SJSA1 (cell line): ENCODE results near the gene PSMD6. TPM values are rescaled to one million over a fixed set of nuclear protein-coding genes. Genes with fewer than 3 reads are reported as not detected.
A peak's percentile ranks its signal among the peaks of the same experiment; 100 is the strongest.

Experiments used
- DNase-seq, 2 experiments: peaks; one replicate each; pipeline ENCODE4 v3.0.0-alpha.2; 2015 to 2020; ENCODE audit warnings: low spot score in 2 of 2, low read depth in 1 of 2
- H3K27ac ChIP-seq: fragments of 250-450 bp; sonication (Bioruptor Pico); 2 replicates; pipeline ENCODE4 v1.5.1; 2020; ENCODE audit warnings: mild to moderate bottlenecking, moderate library complexity
- H3K27me3 ChIP-seq: fragments of 250-450 bp; sonication (Bioruptor Pico); replicated peaks from 2 replicates; pipeline ENCODE4 v1.5.1; 2020; ENCODE audit warnings: mild to moderate bottlenecking, moderate library complexity
- H3K36me3 ChIP-seq: fragments of 250-450 bp; sonication (Bioruptor Pico); 2 replicates; pipeline ENCODE4 v1.5.1; 2020; ENCODE audit warnings: mild to moderate bottlenecking
- H3K4me1 ChIP-seq: fragments of 250-450 bp; sonication (Bioruptor Pico); replicated peaks from 2 replicates; pipeline ENCODE4 v1.6.1; 2021; ENCODE audit warnings: mild to moderate bottlenecking
- H3K4me3 ChIP-seq: fragments of 250-450 bp; sonication (Bioruptor Pico); 2 replicates; pipeline ENCODE4 v1.5.1; 2020; ENCODE audit warnings: mild to moderate bottlenecking
- H3K9me3 ChIP-seq: fragments of 250-450 bp; sonication (Bioruptor Pico); replicated peaks from 2 replicates; pipeline ENCODE4 v1.5.1; 2020; ENCODE audit warnings: mild to moderate bottlenecking
- total RNA-seq: library from RNA; depleted of rRNA; stranded (reverse); fragments of >200 nt; shearing (Covaris generic); gene quantifications from 2 replicates; pipeline ENCODE4 v1.2.3, GENCODE V29; 2014; rRNA removed

Gene PSMD6
- 135 and 139 TPM in 2 replicates for total RNA-seq

DNA sequence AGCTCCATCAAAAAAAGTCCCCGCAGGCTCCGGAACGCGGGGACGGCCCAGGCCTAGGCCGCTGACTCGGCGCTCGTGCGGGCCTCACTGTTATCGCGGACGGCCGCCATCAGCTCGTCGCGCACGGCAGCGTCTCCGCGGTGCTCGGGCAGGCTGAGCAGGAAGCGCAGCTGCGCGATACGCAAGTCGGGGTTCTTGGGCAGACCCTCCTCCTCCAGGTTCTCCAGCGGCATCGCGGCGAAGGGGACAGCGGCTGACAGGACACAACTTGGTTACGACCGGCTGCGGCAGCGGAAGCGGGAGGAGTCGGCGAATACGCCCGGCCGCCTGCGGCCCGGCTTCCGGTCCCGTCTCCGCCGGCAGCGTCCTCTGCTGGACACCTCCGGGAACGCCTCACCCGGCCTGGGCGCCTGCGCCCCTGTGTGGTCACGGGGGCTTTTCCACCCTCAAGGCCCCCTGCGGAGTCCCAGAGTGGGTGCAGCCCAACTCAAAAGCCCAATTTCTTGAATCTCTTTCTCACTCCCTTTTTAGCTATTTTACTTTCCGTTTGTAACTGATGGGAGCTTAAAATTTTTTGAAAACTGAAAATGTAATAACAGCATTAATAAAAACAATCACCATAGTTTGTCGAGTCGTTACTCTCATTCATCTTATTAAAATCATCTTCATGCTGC is at the start of gene PSMD6:
TSS of gene PSMD6 (minus strand) at position 308 of the 674 bp plus-strand sequence. CDS start at position 233, 75 bp downstream.
- H3K36me3 ChIP-seq, result peaks cover 48% of the 10 kb centered on the region
- H3K4me1 ChIP-seq, result peaks cover 7% of the 10 kb centered on the region
- peak; percentile 84 to 87 for DNase-seq
- H3K9me3 ChIP-seq, result no peaks in the 10 kb centered on the region
- H3K27ac ChIP-seq, result peak within 1 kb of the TSS; percentile 68
- H3K4me3 ChIP-seq, result peak within 1 kb of the TSS; percentile 83
- no peaks in the 10 kb centered on the region for H3K27me3 ChIP-seq

DNA sequence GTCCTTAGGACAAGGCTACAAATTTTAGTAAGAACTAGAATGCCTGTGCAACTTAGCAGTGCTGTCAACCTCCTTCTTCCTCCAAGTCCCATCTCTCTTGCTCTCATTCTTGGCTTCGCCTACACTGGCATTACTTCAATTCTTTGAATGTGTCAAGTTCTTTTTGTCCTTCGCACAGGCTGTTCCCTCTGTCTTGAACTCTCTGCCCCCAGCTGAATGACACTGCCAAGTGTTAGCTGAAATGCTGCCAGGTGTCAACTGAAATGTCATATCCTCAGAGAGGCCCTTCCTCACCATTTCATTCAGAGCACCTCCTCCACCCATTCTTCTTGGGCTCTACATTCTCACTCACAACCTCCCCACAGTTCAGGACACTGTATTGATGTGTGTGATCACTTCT is 48.8 kb upstream of the PSMD6 start:
- no peaks in the 10 kb centered on the region for H3K36me3 ChIP-seq
- no peak for DNase-seq
- peak overlapping the region; percentile 50 for H3K27ac ChIP-seq
- no peaks in the 10 kb centered on the region for H3K9me3 ChIP-seq
- no peak overlapping the region for H3K4me3 ChIP-seq
- H3K27me3 ChIP-seq, result no peaks in the 10 kb centered on the region
- peaks cover 55% of the 10 kb centered on the region for H3K4me1 ChIP-seq

DNA sequence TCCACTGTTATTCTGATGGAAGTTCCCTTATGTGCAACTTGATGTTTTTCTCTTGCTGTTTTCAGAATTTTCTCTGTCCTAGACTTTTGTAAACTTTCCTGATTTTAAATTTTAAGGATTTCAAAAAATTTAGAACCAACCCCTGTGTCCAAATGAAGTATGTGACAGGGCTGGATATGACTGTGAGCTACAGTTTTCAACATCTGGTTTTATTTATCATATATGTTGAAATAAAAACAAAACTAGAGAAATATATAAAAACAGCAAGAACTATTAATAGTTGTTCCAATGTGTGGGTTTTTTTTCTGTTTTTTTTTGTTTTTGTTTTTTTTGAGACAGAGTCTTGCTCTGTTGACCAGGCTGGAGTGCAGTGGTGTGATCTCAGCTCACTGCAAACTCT is 47.4 kb upstream of the PSMD6 start:
- Histone ChIP-seq H3K4me1 (peaks cover 55% of the 10 kb centered on the region), H3K4me3 (no peak overlapping the region), H3K36me3 (no peaks in the 10 kb centered on the region), H3K27me3 (no peaks in the 10 kb centered on the region), H3K27ac (peak overlapping the region; percentile 50), H3K9me3 (no peaks in the 10 kb centered on the region)
- DNase-seq, result no peak

DNA sequence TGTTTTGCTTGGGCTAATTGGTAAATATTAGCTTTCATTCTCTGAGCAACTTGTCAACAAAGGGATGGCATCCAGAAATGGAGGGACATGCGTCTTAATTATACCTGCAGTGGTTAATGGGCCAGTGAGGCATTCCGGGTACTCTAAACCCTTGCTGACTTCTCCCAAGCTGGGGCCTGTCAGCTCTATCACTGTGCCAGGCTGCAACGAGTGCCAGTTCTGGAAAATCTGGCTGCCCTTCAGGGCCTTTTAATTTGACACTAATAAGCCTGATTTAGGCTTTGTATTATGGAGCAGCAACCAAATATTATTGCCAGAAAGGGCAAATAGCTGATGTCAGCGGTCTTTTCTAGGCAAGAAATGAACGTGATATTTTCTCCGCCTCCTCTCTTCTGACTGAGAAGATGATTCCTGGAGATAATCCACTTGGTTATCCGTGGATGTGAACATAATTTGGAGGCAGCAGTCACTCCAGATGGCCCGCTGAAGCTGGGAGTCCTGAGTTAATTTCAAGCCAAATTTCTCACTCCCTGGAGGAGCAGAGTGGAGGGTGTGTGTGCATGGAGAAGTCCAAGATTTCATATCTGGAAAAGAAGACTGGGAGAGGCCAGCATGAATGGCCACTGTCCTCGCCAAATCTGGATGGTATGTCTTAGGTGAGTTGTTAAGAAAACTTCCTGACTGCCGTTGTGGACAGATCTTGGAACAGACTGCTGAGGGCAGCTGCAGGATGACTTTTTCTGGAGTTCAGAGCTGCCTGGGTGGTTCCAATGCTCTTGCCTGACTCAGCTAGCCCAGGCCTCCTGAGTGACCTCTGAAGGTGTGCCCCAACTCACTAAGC is 44.4 kb upstream of the PSMD6 start:
- no peak for DNase-seq
- H3K27ac ChIP-seq, result no peak overlapping the region
- no peaks in the 10 kb centered on the region for H3K27me3 ChIP-seq
- no peak overlapping the region for H3K4me3 ChIP-seq
- H3K36me3 ChIP-seq, result no peaks in the 10 kb centered on the region
- H3K9me3 ChIP-seq, result no peaks in the 10 kb centered on the region
- peaks cover 61% of the 10 kb centered on the region for H3K4me1 ChIP-seq

DNA sequence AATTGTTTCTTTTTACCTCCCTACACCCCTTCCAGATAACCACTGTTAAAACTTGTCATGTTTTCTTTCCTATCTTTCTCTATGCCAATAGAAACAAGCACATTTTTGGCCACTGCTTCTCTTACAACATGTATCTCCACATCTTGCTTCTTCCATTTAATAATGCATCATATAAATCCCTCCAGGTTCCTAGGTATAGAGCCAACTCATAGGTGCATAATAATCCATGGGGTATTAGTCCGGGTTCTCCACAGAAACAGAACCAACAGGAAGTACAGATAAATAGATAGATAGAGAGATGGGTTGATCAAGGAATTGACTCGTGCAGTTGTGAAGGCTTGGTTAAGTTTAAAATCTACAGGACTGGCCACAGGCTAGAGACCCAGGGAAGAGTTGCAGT is 41.5 kb upstream of the PSMD6 start:
- DNase-seq, result no peak
- Histone ChIP-seq H3K4me3 (no peak overlapping the region), H3K27me3 (no peaks in the 10 kb centered on the region), H3K27ac (no peak overlapping the region), H3K36me3 (no peaks in the 10 kb centered on the region), H3K4me1 (peaks cover 43% of the 10 kb centered on the region), H3K9me3 (no peaks in the 10 kb centered on the region)

DNA sequence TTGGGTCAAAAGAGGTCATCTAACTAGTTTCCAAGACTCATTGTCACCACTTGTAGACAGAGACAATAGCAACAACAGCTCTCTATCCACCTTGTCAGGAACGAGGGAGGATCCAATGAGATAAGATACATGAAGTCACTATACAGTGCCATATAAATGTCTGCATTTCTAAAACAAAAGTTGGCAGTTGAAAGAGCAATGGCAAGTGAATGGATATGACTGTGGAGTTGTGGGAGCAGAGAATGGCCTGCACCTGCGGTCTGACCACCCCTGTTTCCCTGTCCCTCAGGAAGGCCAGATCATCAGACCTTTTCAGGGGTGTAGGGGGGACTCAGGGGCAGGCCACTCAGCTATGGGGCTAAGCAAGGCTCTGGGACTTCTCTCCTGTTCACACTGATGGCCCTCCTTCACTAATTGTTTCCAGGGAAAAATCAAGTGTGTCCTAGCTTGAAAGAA is 40.7 kb upstream of the PSMD6 start:
- Histone ChIP-seq H3K4me1 (peaks cover 46% of the 10 kb centered on the region), H3K4me3 (no peak overlapping the region), H3K9me3 (no peaks in the 10 kb centered on the region), H3K36me3 (no peaks in the 10 kb centered on the region), H3K27ac (peak overlapping the region; percentile 57), H3K27me3 (no peaks in the 10 kb centered on the region)
- DNase-seq, result no peak

DNA sequence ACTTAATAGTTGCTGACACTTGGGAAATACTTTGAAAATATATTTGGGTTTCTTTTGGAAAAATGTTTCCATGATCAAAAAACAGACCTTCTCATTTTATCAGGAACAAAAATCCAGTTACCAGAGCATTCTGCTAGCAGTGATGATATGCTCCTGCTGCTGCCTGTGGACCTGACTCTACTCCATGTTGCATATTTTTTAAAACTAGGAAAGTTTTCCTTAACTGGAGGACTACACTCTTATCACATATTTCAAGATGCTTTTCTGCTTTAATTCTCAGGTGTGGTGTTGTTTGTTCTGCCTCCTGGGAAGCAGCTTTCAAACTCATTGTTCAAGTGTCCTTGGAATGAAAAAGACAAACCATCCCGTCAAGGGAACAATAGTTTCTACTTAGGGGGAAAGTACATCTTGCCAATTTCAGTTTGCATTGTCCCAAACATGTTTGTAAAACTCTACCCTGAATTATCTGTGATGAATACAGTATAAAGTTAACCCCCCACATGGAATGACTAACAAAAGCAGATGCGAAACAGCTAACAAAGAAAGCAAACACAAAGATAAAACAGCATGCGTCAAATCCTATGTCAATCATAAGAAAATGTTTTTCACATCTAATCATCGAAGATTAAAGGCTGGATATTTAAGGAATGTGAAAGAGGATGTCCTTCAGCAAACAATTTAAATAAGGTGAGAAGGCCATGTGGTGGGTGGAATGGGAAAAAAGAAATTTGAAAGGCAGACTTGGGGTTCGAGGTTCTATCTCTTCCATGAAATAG is 40.1 kb upstream of the PSMD6 start:
- Histone ChIP-seq H3K36me3 (no peaks in the 10 kb centered on the region), H3K27me3 (no peaks in the 10 kb centered on the region), H3K4me1 (peaks cover 41% of the 10 kb centered on the region), H3K4me3 (no peak overlapping the region), H3K9me3 (no peaks in the 10 kb centered on the region), H3K27ac (peak overlapping the region; percentile 57)
- DNase-seq, result peak in 1 of 2 experiments; percentile 69

DNA sequence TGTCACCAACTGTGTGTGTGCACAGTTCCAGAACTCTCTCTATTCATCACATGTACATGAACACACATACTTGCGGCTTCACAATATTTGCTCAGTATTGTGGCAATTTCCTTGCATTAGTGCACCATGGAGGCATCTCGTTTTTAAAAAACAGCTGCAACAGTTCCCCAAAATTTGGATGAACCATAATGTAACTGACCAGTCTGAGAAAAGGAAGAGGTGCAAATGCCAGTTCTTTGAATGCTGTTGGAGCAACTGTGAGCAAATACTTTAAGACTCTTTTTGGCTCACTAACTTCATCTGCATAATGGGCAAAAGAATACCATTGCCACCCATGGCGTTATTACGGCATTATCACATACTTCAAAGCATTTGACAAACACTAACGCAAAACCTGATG is 38.3 kb upstream of the PSMD6 start:
- H3K27me3 ChIP-seq, result no peaks in the 10 kb centered on the region
- DNase-seq, result no peak
- no peaks in the 10 kb centered on the region for H3K9me3 ChIP-seq
- H3K27ac ChIP-seq, result no peak overlapping the region
- peaks cover 37% of the 10 kb centered on the region for H3K4me1 ChIP-seq
- no peaks in the 10 kb centered on the region for H3K36me3 ChIP-seq
- no peak overlapping the region for H3K4me3 ChIP-seq

DNA sequence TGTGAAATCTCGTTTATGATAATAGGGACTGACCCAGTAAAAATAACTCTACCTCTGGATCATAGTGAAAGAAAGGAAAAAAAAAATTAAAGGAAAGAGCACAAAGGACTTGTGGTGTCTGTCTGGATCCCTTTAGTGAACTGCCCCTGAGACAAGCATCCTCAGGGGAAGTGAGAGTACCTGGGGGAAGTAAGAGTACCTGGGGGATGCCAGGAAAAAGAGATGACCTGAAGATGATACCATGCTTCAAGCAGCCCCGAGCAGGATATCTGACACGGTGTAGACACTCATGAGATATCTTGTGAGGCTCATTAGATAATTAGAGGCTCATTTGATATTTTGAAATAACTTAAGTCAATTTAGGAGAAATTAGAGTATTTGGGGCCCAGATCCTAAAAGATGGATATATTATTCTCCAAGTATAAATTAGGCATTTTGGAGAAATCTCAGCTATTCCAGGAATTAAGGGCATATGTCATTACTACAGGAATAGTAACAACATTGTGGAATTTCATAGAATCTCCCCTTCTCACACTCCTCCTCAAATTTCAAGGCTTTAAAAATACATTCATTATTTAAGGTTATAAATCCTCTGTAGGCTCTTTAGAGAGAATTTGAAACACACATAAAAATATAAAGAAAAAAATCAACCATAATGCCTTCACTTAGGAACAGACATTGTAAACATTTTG is 36.3 kb upstream of the PSMD6 start:
- Histone ChIP-seq H3K27me3 (no peaks in the 10 kb centered on the region), H3K27ac (no peak overlapping the region), H3K36me3 (no peaks in the 10 kb centered on the region), H3K4me1 (peaks cover 45% of the 10 kb centered on the region), H3K4me3 (no peak overlapping the region), H3K9me3 (no peaks in the 10 kb centered on the region)
- no peak for DNase-seq

DNA sequence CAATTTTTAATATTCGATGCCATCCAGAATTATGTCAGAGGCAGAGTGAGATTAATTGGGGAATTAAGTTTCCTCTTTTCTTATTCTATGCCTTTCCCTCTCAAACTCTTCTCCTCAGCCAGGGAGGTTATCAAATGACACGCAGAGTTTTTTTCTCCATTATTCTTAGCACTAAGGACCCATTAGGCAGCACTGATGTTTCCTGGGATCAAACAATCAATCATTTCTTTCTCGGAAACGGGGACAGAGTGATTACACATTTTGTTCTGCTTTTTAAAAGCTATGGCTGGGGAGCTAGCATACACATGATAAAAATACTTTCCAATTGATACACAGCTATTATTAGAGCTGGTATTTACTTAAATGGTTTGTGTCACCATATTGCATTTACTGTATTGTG is 35.3 kb upstream of the PSMD6 start:
- no peak for DNase-seq
- Histone ChIP-seq H3K36me3 (no peaks in the 10 kb centered on the region), H3K27me3 (no peaks in the 10 kb centered on the region), H3K4me1 (peaks cover 42% of the 10 kb centered on the region), H3K9me3 (no peaks in the 10 kb centered on the region), H3K4me3 (no peak overlapping the region), H3K27ac (no peak overlapping the region)

DNA sequence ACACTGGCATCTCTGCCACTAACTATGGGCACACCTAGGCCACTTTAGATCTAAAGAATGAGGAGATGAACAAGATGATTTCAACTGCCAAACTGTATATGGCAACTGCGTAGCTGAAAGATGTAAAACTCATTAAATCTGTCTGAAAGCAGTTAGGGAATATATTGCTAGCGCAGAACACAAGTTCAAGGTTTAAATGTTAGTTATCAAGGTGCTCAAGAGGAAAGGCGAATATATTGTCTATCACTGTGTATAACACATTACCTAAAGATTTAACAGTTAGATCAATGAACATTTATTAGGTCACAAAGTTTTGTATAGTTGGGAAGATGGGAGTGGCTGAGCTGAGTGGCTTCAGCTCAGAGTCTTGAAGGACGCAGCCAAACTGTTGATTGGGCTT is 33.9 kb upstream of the PSMD6 start:
- Histone ChIP-seq H3K36me3 (no peaks in the 10 kb centered on the region), H3K4me3 (no peak overlapping the region), H3K4me1 (peaks cover 29% of the 10 kb centered on the region), H3K27ac (peak overlapping the region; percentile 48), H3K9me3 (no peaks in the 10 kb centered on the region), H3K27me3 (no peaks in the 10 kb centered on the region)
- no peak for DNase-seq

DNA sequence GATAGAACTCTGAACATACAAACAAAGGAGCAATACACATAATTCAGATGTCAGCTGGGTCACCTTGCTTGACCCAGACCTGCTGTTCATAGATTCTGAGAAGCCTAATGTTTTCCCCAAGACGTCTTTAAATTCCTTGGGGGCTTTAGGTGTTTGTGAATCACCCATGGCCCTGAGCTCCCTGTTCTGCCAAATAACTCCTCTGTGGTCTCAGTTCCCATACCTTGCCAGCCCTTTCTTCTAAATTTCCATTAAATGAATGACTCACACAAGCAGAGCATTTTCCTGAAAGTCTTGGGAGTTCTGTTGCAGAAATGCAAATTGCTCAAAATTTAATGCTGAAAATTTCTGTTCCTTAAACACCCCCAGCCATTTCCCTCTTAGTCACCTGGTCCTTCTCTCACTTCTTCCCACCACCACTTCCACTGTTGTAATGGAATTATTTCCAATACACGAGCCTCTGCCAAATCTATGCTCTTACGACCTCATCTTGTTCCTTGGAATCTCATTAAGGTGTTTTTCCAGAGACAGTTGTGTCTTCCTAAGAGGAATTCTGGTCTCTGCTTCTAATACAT is 33.4 kb upstream of the PSMD6 start:
- Histone ChIP-seq H3K4me3 (no peak overlapping the region), H3K9me3 (no peaks in the 10 kb centered on the region), H3K27ac (peak overlapping the region; percentile 48), H3K36me3 (no peaks in the 10 kb centered on the region), H3K27me3 (no peaks in the 10 kb centered on the region), H3K4me1 (peaks cover 24% of the 10 kb centered on the region)
- peak; percentile 45 to 48 for DNase-seq

DNA sequence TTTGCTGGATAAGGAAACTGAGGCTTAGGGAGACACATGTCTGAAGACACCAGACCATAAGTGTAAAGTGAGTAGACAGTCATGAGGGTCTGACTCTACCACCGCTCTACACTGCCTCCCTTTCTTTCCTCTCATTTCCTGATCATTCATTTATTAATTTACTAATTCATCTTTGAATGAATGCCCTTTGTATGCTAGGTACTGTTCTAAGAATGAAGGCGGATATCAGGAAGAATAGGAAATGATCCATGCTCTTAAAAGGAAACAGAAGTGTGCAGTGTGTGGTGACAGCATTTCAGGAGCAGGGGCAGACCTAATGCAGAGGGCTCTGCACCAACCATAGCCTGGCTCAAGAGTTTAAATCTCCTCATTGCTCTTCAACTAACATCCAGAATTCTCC is 31.8 kb upstream of the PSMD6 start:
- no peak overlapping the region for H3K27ac ChIP-seq
- H3K36me3 ChIP-seq, result no peaks in the 10 kb centered on the region
- H3K9me3 ChIP-seq, result no peaks in the 10 kb centered on the region
- peaks cover 25% of the 10 kb centered on the region for H3K4me1 ChIP-seq
- DNase-seq, result no peak
- no peak overlapping the region for H3K4me3 ChIP-seq
- no peaks in the 10 kb centered on the region for H3K27me3 ChIP-seq
